ENCODE data around the gene TPP1.

The TPP1 gene

DNA sequence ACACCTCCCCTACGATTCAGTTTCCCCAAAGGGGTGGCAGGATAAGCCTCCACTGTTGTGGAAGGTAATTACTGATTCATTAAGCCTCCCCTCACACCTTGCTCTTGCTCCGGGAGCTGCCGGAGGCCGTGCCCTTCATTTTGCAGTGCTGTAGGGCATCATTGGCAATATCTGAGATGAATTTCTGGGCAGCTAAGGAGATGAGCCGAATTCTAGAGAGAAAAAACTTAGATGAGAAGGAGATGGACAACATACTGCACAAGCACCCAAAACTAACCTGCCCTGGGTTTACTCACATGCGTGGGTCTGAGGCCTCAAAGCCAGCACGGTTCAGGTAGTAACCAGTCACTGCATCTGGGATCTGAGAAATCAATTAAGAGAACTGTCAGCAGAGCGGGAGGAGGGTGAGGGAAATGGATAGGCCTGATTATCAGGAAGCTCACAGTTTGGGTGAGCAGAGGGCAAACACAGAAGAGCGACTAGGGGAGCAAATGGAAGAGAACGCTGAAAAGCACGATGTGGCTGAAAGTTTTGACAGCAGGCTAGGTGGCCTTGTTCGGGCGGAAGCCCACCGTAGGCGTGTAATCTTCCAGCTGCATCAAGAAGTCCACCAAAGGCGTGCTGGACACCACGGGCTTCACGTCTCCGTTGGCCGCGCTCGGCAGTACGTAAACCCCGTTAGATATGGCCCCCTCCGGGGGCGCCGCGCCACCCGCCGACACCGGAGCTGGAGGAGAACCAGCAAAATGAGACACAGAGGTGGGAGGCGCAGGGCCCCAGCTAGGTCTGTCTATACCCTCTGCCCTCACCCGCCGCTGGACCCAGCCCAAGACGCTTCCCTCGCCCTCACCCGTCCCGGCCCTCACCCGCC is 7.9 kb downstream of the TPP1 start:
- peaks cover 32% of the 10 kb centered on the region for H3K36me3 ChIP-seq (ENCODE audit: control insufficient read depth, insufficient read depth, low read length)
- H3K4me1 ChIP-seq (ENCODE audit: control insufficient read depth, insufficient read depth, low read length), result peaks cover 10% of the 10 kb centered on the region
- H3K9me3 ChIP-seq (ENCODE audit: control insufficient read depth, low read length), result no peaks in the 10 kb centered on the region
- H3K27ac ChIP-seq (ENCODE audit: insufficient read depth, low read depth, low read length, poor library complexity, severe bottlenecking), result peak overlapping the region; percentile 45
- H3K27me3 ChIP-seq (ENCODE audit: control insufficient read depth, insufficient read depth, low read length, poor library complexity, severe bottlenecking), result no peaks in the 10 kb centered on the region
- 19 to 21% methylated on average over 39 of the region's 39 CpGs for WGBS, 2 experiments
- peak overlapping the region; percentile 81 for H3K4me3 ChIP-seq (ENCODE audit: insufficient read depth, low read depth, low read length)

DNA sequence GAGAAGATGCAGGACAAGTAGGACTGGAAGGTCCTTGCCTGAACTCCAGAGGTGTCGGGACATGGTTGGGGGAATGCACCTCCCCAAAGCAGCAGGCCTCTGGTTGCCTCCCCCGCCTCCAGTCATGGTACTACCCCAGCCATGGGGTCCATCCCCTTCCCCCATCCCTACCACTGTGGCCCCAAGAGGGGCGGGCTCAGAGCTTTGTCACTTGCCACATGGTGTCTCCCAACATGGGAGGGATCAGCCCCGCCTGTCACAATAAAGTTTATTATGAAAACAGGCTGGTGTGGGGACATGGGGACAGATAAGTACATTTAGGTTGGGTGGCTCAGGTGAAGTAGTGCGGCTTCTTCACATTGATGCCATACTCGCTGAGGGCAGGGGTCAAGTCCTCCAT is 8.6 kb downstream of the TPP1 start:
- Histone ChIP-seq H3K4me3 (ENCODE audit: insufficient read depth, low read depth, low read length) (no peak overlapping the region), H3K9me3 (ENCODE audit: control insufficient read depth, low read length) (no peaks in the 10 kb centered on the region), H3K27me3 (ENCODE audit: control insufficient read depth, insufficient read depth, low read length, poor library complexity, severe bottlenecking) (no peaks in the 10 kb centered on the region), H3K4me1 (ENCODE audit: control insufficient read depth, insufficient read depth, low read length) (peaks cover 13% of the 10 kb centered on the region), H3K27ac (ENCODE audit: insufficient read depth, low read depth, low read length, poor library complexity, severe bottlenecking) (no peak overlapping the region), H3K36me3 (ENCODE audit: control insufficient read depth, insufficient read depth, low read length) (peaks cover 32% of the 10 kb centered on the region)
- whole genome bisulfite sequencing, 2 experiments, result 91 to 95% methylated on average over 6 of the region's 6 CpGs

DNA sequence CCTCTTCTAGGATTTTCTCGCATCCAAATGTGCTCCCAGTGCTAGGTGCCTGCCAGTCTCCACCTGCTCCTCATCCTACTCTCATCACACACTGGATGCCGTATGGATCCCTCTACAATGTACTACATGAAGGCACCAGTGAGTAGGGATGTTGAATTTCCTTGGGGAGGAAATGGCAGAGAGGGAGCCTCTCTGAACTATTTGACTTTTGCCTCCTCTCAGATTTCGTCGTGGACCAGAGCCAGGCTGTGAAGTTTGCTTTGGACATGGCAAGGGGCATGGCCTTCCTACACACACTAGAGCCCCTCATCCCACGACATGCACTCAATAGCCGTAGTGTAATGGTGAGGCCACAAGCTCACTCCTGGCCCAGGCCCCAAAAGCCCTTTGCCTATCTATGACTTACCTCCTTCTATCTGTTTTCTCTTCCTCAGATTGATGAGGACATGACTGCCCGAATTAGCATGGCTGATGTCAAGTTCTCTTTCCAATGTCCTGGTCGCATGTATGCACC is 9.7 kb downstream of the TPP1 start:
- H3K4me1 ChIP-seq (ENCODE audit: control insufficient read depth, insufficient read depth, low read length), result peaks cover 20% of the 10 kb centered on the region

DNA sequence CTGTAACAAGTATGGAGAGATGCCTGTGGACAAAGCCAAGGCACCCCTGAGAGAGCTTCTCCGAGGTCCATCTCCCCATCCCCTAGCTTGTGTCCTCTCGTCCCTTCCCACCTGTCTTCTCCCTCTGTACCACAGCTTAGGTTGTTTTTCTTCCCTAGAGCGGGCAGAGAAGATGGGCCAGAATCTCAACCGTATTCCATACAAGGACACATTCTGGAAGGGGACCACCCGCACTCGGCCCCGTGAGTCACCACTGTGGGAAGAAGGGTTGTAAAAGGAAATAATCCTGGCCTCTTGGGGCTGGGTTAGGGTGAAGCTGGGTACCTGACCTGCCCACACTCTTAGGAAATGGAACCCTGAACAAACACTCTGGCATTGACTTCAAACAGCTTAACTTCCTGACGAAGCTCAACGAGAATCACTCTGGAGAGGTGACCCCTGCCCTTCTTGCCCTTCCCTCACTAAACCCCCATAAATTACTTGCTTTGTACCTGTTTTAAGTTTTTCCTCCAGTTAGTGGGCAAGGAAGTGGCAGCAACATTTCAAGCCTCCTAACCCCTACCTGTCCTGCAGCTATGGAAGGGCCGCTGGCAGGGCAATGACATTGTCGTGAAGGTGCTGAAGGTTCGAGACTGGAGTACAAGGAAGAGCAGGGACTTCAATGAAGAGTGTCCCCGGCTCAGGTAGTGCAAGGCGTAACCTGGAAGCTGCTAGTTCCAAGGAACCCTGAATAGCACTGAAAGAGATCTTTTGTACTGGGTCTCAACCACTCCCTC is 10.3 kb downstream of the TPP1 start:
- H3K27me3 ChIP-seq (ENCODE audit: control insufficient read depth, insufficient read depth, low read length, poor library complexity, severe bottlenecking), result no peaks in the 10 kb centered on the region
- 96% methylated on average over 14 of the region's 14 CpGs for WGBS, 2 experiments

More for the DNA sequence above, 9.7 kb downstream of the TPP1 start:
- H3K27me3 ChIP-seq (ENCODE audit: control insufficient read depth, insufficient read depth, low read length, poor library complexity, severe bottlenecking), result no peaks in the 10 kb centered on the region
- WGBS, 2 experiments, result 91 to 92% methylated on average over 8 of the region's 8 CpGs
- H3K4me3 ChIP-seq (ENCODE audit: insufficient read depth, low read depth, low read length), result no peak overlapping the region
- no peaks in the 10 kb centered on the region for H3K9me3 ChIP-seq (ENCODE audit: control insufficient read depth, low read length)
- H3K36me3 ChIP-seq (ENCODE audit: control insufficient read depth, insufficient read depth, low read length), result peaks cover 32% of the 10 kb centered on the region
- no peak overlapping the region for H3K27ac ChIP-seq (ENCODE audit: insufficient read depth, low read depth, low read length, poor library complexity, severe bottlenecking)

DNA sequence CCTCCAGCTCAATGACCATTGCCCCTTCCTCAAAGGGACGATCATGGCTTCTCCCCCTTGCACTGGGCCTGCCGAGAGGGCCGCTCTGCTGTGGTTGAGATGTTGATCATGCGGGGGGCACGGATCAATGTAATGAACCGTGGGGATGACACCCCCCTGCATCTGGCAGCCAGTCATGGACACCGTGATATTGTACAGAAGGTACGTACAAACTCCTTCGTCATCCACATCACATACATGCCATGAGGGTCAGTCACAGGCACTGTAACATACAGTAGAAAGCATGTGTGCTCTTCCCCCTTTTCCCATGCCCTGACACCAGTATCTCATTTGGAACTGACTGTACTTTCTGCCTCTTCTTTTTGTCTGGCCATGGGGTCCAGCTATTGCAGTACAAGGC is 11.2 kb downstream of the TPP1 start:
- Histone ChIP-seq H3K27ac (ENCODE audit: insufficient read depth, low read depth, low read length, poor library complexity, severe bottlenecking) (no peak overlapping the region), H3K27me3 (ENCODE audit: control insufficient read depth, insufficient read depth, low read length, poor library complexity, severe bottlenecking) (no peaks in the 10 kb centered on the region), H3K4me1 (ENCODE audit: control insufficient read depth, insufficient read depth, low read length) (peaks cover 22% of the 10 kb centered on the region), H3K4me3 (ENCODE audit: insufficient read depth, low read depth, low read length) (no peak overlapping the region), H3K36me3 (ENCODE audit: control insufficient read depth, insufficient read depth, low read length) (peaks cover 32% of the 10 kb centered on the region), H3K9me3 (ENCODE audit: control insufficient read depth, low read length) (no peaks in the 10 kb centered on the region)
- WGBS, 2 experiments, result 96 to 97% methylated on average over 9 of the region's 9 CpGs

More for the DNA sequence above, 10.3 kb downstream of the TPP1 start:
- peaks cover 22% of the 10 kb centered on the region for H3K4me1 ChIP-seq (ENCODE audit: control insufficient read depth, insufficient read depth, low read length)
- no peak overlapping the region for H3K27ac ChIP-seq (ENCODE audit: insufficient read depth, low read depth, low read length, poor library complexity, severe bottlenecking)
- peaks cover 32% of the 10 kb centered on the region for H3K36me3 ChIP-seq (ENCODE audit: control insufficient read depth, insufficient read depth, low read length)
- no peaks in the 10 kb centered on the region for H3K9me3 ChIP-seq (ENCODE audit: control insufficient read depth, low read length)
- H3K4me3 ChIP-seq (ENCODE audit: insufficient read depth, low read depth, low read length), result no peak overlapping the region

DNA sequence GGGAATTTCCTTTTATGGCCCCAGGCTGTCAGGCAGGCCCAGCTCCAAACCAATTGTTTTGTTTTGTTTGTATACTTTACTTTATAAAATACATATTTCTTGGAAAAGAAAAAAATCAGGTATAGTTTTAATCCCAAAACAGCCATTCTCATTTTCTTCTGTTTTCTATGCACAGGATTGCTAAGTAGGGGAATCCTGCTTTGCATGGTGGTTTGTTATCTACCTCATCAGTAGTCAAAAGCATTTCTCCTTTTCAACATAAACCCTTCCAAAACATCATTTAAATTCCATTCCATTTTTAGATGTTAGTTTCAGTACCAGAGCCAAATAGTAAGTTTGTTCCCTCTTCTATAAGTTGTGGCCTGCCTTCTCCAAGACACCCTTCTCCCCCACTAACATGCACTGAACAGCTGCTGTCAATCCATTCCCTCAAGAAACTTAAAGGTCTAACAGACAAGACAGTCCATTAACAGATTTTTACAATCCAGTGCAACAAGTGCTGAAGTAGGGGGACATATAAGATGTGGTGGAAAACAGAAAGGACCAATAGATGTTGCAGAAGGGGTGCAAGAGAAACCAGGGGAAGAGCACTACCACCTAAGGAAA is 11.9 kb downstream of the TPP1 start:
- no peak overlapping the region for H3K4me3 ChIP-seq (ENCODE audit: insufficient read depth, low read depth, low read length)
- H3K27ac ChIP-seq (ENCODE audit: insufficient read depth, low read depth, low read length, poor library complexity, severe bottlenecking), result no peak overlapping the region
- H3K36me3 ChIP-seq (ENCODE audit: control insufficient read depth, insufficient read depth, low read length), result peaks cover 32% of the 10 kb centered on the region
- H3K4me1 ChIP-seq (ENCODE audit: control insufficient read depth, insufficient read depth, low read length), result peaks cover 27% of the 10 kb centered on the region
- no peaks in the 10 kb centered on the region for H3K27me3 ChIP-seq (ENCODE audit: control insufficient read depth, insufficient read depth, low read length, poor library complexity, severe bottlenecking)
- no peaks in the 10 kb centered on the region for H3K9me3 ChIP-seq (ENCODE audit: control insufficient read depth, low read length)

DNA sequence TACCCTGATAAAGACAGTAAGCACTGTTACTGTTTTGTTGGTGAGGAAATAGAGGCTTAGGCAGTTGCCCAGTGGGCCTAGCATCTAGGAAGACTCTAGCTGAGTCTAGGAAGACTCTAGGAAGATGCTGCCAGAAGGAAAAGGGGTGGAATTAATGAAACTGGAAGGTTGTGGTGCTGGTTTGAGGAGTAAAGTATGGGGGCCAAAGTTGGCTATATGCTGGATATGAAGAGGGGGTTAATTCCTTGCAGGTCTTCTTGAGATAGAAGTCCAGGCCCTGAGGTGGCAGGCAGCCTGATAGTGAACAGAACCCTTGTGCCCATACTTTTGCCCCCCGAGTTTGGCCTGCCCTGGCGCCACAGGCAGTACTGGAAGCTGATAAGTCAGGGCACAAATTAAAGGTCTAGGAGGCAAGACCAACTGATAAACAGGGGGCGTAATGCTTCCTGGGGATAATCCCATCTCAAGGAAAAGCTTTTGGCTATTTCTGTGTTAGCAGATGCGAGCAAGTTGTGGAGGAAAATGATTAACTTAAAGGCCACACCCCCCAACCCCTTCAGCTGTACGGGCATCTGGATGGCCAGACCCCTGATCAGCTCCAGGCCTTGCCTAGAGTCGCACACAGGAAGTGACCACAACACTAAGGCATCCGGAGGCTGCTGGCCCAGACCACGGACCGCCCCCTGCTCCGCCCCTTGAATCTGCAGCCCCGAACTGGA is 12.6 kb downstream of the TPP1 start:
- WGBS, 2 experiments, result 26 to 28% methylated on average over 11 of the region's 11 CpGs
- H3K4me1 ChIP-seq (ENCODE audit: control insufficient read depth, insufficient read depth, low read length), result peaks cover 31% of the 10 kb centered on the region
- H3K27me3 ChIP-seq (ENCODE audit: control insufficient read depth, insufficient read depth, low read length, poor library complexity, severe bottlenecking), result no peaks in the 10 kb centered on the region
- H3K27ac ChIP-seq (ENCODE audit: insufficient read depth, low read depth, low read length, poor library complexity, severe bottlenecking), result peak overlapping the region; percentile 52
- no peaks in the 10 kb centered on the region for H3K9me3 ChIP-seq (ENCODE audit: control insufficient read depth, low read length)
- H3K36me3 ChIP-seq (ENCODE audit: control insufficient read depth, insufficient read depth, low read length), result peaks cover 32% of the 10 kb centered on the region
- H3K4me3 ChIP-seq (ENCODE audit: insufficient read depth, low read depth, low read length), result peak overlapping the region; percentile 14

DNA sequence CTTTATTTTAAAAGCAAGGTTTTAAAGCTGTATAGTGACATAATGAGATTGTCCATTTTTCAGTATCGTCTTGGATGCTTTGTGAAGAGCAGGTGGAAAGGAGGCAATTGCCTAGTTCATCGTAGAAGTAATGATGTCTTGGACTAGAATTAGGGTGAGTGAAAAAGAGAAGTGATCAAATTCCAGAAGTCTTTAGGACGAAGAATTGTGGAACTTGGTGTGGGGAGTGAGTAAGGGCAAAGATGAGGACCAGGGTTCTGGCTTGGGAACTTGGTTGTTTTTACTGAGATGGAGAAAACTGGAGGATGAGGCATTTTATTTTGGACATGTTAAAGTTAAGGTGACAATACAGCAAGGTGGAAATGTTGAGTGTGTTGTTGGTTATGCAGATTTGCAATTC is 14.4 kb downstream of the TPP1 start:
- H3K36me3 ChIP-seq (ENCODE audit: control insufficient read depth, insufficient read depth, low read length), result peaks cover 32% of the 10 kb centered on the region
- no peak overlapping the region for H3K27ac ChIP-seq (ENCODE audit: insufficient read depth, low read depth, low read length, poor library complexity, severe bottlenecking)
- WGBS, 2 experiments, result 64 to 71% methylated on average over 3 of the region's 3 CpGs
- peaks cover 26% of the 10 kb centered on the region for H3K4me1 ChIP-seq (ENCODE audit: control insufficient read depth, insufficient read depth, low read length)
- H3K4me3 ChIP-seq (ENCODE audit: insufficient read depth, low read depth, low read length), result peak overlapping the region; percentile 57
- H3K9me3 ChIP-seq (ENCODE audit: control insufficient read depth, low read length), result no peaks in the 10 kb centered on the region
- H3K27me3 ChIP-seq (ENCODE audit: control insufficient read depth, insufficient read depth, low read length, poor library complexity, severe bottlenecking), result no peaks in the 10 kb centered on the region

DNA sequence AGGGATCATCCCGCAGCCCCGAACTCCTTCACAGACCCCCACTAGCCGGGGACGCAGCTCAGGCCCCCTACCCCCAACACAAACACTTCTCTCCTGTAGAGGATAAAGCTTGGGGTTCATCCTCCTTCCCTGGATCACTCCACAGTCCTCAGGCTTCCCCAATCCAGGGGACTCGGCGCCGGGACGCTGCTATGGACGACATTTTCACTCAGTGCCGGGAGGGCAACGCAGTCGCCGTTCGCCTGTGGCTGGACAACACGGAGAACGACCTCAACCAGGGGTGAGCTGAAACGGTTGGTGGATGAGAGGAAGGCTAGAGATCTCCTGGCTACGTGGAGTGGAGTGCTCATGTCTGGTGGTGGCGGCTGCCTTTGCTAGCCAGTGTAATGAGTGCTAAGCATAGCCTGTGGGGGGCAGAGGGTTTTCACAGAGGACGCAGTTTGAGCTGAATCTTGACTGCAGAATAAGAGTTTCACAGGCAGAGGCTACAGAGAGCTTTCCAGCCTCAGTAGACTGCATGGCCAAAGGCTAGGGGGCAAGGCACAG is 15.1 kb downstream of the TPP1 start:
- no peaks in the 10 kb centered on the region for H3K9me3 ChIP-seq (ENCODE audit: control insufficient read depth, low read length)
- WGBS, 2 experiments, result 0% methylated on average over 20 of the region's 20 CpGs
- peak overlapping the region; percentile 86 for H3K27ac ChIP-seq (ENCODE audit: insufficient read depth, low read depth, low read length, poor library complexity, severe bottlenecking)
- peaks cover 26% of the 10 kb centered on the region for H3K4me1 ChIP-seq (ENCODE audit: control insufficient read depth, insufficient read depth, low read length)
- peaks cover 32% of the 10 kb centered on the region for H3K36me3 ChIP-seq (ENCODE audit: control insufficient read depth, insufficient read depth, low read length)
- no peaks in the 10 kb centered on the region for H3K27me3 ChIP-seq (ENCODE audit: control insufficient read depth, insufficient read depth, low read length, poor library complexity, severe bottlenecking)
- H3K4me3 ChIP-seq (ENCODE audit: insufficient read depth, low read depth, low read length), result peak overlapping the region; percentile 57

Data from ectodermal cell (in vitro differentiated cells).